HEK293T (cell line): ENCODE measurements around the gene CDYL2.

Source experiments
- CTCF ChIA-PET: fragments of 350-600 bp; formaldehyde crosslinking; extraction: SDS; loops from one replicate; lab custom pipeline; 2021; ENCODE audit warnings: antibody characterized with exemption, inconsistent platforms; lab: Yijun Ruan, JAX
- POLR2A ChIA-PET: fragments of 350-600 bp; formaldehyde crosslinking; extraction: SDS; loops from one replicate; lab custom pipeline; 2020; ENCODE audit warnings: antibody characterized with exemption, inconsistent platforms; lab: Yijun Ruan, JAX
- DNase-seq: peaks from one replicate; pipeline ENCODE4 v3.0.0; 2012; ENCODE audit warnings: mixed read lengths; ENCODE audit errors: extremely low spot score
- ARNT ChIP-seq: fragments of 450-650 bp; IDR thresholded peaks from 2 replicates; pipeline ENCODE4 v1.6.1; 2017; ENCODE audit warnings: mild to moderate bottlenecking
- BHLHE40 ChIP-seq: fragments of 450-650 bp; IDR thresholded peaks from 2 replicates; pipeline ENCODE4 v1.6.1; 2016; ENCODE audit warnings: mild to moderate bottlenecking, moderate library complexity, borderline replicate concordance
- CTBP1 ChIP-seq: fragments of 450-650 bp; IDR thresholded peaks from 2 replicates; pipeline ENCODE4 v1.6.1; 2016; ENCODE audit warnings: borderline replicate concordance
- ELF4 ChIP-seq: fragments of 450-650 bp; IDR thresholded peaks from 2 replicates; pipeline ENCODE4 v1.6.1; 2017; ENCODE audit warnings: antibody characterized with exemption
- FOXA1 ChIP-seq: fragments of 450-650 bp; IDR thresholded peaks from 2 replicates; pipeline ENCODE4 v1.6.1; 2016; ENCODE audit warnings: mild to moderate bottlenecking
- FOXK2 ChIP-seq: fragments of 450-650 bp; IDR thresholded peaks from 2 replicates; pipeline ENCODE4 v1.6.1; 2016; ENCODE audit warnings: mild to moderate bottlenecking
- FOXM1 ChIP-seq: fragments of 450-650 bp; IDR thresholded peaks from 2 replicates; pipeline ENCODE4 v1.6.1; 2017; ENCODE audit warnings: mild to moderate bottlenecking, borderline replicate concordance
- HDGF ChIP-seq: fragments of 450-650 bp; IDR thresholded peaks from 2 replicates; pipeline ENCODE4 v1.6.1; 2017; ENCODE audit warnings: antibody characterized with exemption, borderline replicate concordance
- L3MBTL2 ChIP-seq: fragments of 450-650 bp; conservative IDR thresholded peaks from 2 replicates; pipeline ENCODE4 v1.6.1; 2016; ENCODE audit warnings: mild to moderate bottlenecking
- LEF1 ChIP-seq: fragments of 450-650 bp; IDR thresholded peaks from 2 replicates; pipeline ENCODE4 v1.6.1; 2017; ENCODE audit warnings: mild to moderate bottlenecking, borderline replicate concordance
- NFRKB ChIP-seq: fragments of 450-650 bp; IDR thresholded peaks from 2 replicates; pipeline ENCODE4 v1.6.1; 2016; ENCODE audit warnings: mild to moderate bottlenecking, moderate library complexity
- PKNOX1 ChIP-seq: fragments of 450-650 bp; IDR thresholded peaks from 2 replicates; pipeline ENCODE4 v1.6.1; 2016
- SP1 ChIP-seq: fragments of 450-650 bp; IDR thresholded peaks from 2 replicates; pipeline ENCODE4 v1.6.1; 2017
- SUZ12 ChIP-seq: fragments of 450-650 bp; IDR thresholded peaks from 2 replicates; pipeline ENCODE4 v1.6.1; 2016; ENCODE audit warnings: mild to moderate bottlenecking
- TARDBP ChIP-seq: fragments of 450-650 bp; IDR thresholded peaks from 2 replicates; pipeline ENCODE4 v1.6.1; 2016
- ZNF384 ChIP-seq: fragments of 450-650 bp; IDR thresholded peaks from 2 replicates; pipeline ENCODE4 v1.6.1; 2016

Gene CDYL2

GRCh38 chr16:80704751-80705505 is 99.5 kb downstream of the CDYL2 start:
- no peak for TF ChIP-seq CTBP1
- TF ChIP-seq FOXM1: no peak
- TF ChIP-seq SP1: no peak
- TF ChIP-seq BHLHE40: no peak
- no peak for TF ChIP-seq PKNOX1
- no peak for TF ChIP-seq TARDBP
- TF ChIP-seq ZNF384: no peak
- no peak for TF ChIP-seq FOXA1
- TF ChIP-seq FOXK2: no peak
- no peak for TF ChIP-seq LEF1
- TF ChIP-seq ELF4: no peak
- no peak for TF ChIP-seq HDGF
- no peak for TF ChIP-seq ARNT
- TF ChIP-seq L3MBTL2: no peak
- TF ChIP-seq NFRKB: no peak
- TF ChIP-seq SUZ12: no peak
- no peak for DNase-seq
- ChIA-PET CTCF (no interaction called here), POLR2A (no interaction called here)

- ChIA-PET CTCF (no interaction called here), POLR2A (no interaction called here)
- no peak for DNase-seq
- TF ChIP-seq TARDBP (no peak), SP1 (no peak), HDGF (no peak), LEF1 (no peak), ZNF384 (no peak), SUZ12 (no peak), BHLHE40 (no peak), FOXK2 (no peak), ARNT (no peak), FOXA1 (no peak), L3MBTL2 (no peak), CTBP1 (no peak), ELF4 (no peak), PKNOX1 (no peak), FOXM1 (no peak)
Measured at GRCh38 chr16:80703131-80704071, 101.0 kb downstream of the CDYL2 start.

GRCh38 chr16:80702696-80703095 is 101.7 kb downstream of the CDYL2 start:
- ChIA-PET CTCF (no interaction called here), POLR2A (no interaction called here)
- TF ChIP-seq FOXK2 (no peak), CTBP1 (no peak), SP1 (no peak), NFRKB (no peak), PKNOX1 (no peak), L3MBTL2 (no peak), ELF4 (no peak), FOXM1 (no peak), TARDBP (no peak), LEF1 (no peak)
- DNase-seq: no peak

- DNase-seq: no peak
- CTCF ChIA-PET: no interaction called here
- TF ChIP-seq LEF1 (no peak), FOXM1 (no peak), L3MBTL2 (no peak), SUZ12 (no peak), FOXA1 (no peak), ZNF384 (no peak), SP1 (no peak), HDGF (no peak)
- POLR2A ChIA-PET: no interaction called here
Measured at GRCh38 chr16:80700558-80700957, 103.8 kb downstream of the CDYL2 start.

GRCh38 chr16:80695020-80695419 is 109.4 kb downstream of the CDYL2 start:
- ChIA-PET POLR2A (no interaction called here), CTCF (no interaction called here)
- TF ChIP-seq LEF1 (no peak), L3MBTL2 (no peak), TARDBP (no peak), SP1 (no peak), PKNOX1 (no peak), HDGF (no peak), FOXK2 (no peak), ARNT (no peak), BHLHE40 (no peak), ZNF384 (no peak), SUZ12 (no peak), FOXA1 (no peak), CTBP1 (no peak), ELF4 (no peak), NFRKB (no peak), FOXM1 (no peak)
- DNase-seq: no peak
